GM20431 (cell line): ENCODE results near the gene DOLPP1.

ENCODE experiments used
- in situ Hi-C: fragments of 300-500 bp; cut with MseI, MboI; formaldehyde crosslinking; loops from one replicate; pipeline ENCODE4 v1.15.0; 2020; ENCODE audit warnings: low sequenced_read_pairs; ENCODE audit not compliant: unreplicated experiment

The DOLPP1 gene

DNA sequence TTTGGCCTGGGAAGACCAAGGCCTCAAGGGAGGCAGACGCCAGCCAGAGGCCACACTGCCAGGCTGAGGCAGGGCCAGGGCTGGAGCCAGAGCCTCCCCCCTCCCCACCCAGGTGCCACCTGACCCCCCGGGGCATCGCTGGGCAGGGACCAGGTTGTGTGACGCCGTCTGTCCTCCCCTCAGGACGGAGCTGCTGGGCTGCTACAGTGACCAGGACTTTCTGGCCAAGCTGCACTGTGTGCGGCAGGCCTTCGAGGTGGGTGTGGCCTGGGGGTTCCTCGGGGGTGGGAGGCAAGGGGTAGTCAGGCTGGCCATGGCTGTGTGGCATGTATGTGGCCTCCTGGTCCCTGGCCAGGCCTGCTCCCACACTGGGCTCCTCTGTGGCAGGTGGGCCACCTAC lies 17.9 kb upstream of the DOLPP1 start:
- in situ Hi-C loops, result no loop called here

DNA sequence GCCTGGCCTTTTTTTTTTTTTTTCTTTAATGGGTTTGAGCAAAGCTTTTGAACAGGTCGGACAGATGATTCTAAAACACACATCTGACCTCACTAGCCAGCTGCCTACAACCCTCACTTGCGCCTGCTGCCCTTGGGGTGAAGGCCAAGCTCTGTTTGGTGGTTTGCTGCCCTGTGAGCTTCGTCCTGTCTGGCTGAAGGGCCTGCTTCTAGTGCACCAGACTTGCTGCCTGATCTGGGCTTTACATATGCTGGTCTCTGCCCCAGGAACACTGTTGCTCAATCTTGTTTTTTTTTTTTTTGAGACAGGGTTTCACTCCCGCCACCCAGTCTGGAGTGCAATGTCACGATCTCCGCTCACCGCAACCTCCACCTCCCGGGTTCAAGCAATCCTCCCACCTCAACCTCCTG lies 16.4 kb upstream of the DOLPP1 start:
- in situ Hi-C loops, result no loop called here

DNA sequence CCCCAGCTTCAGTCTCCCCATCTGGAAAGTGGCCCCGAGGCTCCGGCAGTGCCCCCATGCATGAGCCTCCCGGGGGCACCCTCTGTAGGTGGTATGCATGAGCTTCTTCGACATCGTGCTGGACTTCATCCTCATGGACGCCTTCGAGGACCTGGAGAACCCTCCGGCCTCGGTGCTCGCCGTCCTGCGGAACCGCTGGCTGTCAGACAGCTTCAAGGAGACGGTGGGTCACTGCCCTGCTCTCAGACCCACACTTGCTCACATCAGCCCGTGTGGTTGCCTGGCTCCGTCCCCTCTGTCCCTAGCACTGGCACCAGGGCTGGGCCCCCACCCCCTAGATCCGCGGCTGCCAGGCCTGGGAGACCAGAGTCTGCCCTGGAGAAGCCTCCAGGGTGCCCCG lies 12.8 kb upstream of the DOLPP1 start:
- in situ Hi-C loops, result no loop called here

DNA sequence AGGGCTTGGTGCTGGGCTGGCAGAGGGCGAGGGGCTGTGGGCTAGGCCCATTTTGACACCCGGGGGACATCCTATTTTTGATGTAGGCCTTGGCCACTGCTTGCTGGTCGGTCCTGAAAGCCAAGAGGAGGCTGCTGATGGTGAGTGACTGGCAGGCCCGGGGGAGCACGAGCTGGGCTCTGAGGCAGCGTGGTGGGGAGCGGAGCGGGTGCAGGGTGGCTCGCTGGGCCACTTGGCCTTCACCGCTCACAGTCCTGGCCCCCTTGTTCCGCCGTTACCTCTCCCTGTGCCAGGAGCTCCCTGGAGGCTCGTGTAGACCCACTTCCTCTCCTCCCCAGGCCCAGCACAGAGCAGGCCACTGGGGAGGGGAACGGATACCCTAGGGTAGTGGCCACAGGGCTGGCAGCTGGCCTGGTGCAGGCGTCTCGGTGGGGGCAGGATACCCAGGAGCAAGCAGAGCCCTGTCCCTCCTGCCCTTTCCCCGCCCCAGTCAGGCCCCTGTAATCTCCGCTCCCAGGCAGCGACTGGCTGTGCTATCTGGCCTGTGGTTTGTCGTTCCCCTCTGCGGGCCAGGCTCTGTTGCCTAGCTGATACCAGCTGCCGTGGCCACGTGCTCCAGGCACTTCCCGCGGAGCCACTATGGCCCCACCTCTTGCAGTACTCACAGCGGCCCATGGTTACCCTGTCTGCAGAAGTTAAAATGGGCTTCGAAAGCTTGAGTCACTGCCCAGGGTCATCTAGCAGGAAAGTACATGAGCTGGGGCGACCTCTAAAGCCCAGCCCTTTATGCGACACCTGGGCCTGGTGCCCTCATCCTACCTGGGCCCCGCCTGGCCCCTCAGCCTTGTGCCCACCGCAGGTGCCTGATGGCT lies 11.7 kb upstream of the DOLPP1 start:
- in situ Hi-C loops, result no loop called here

DNA sequence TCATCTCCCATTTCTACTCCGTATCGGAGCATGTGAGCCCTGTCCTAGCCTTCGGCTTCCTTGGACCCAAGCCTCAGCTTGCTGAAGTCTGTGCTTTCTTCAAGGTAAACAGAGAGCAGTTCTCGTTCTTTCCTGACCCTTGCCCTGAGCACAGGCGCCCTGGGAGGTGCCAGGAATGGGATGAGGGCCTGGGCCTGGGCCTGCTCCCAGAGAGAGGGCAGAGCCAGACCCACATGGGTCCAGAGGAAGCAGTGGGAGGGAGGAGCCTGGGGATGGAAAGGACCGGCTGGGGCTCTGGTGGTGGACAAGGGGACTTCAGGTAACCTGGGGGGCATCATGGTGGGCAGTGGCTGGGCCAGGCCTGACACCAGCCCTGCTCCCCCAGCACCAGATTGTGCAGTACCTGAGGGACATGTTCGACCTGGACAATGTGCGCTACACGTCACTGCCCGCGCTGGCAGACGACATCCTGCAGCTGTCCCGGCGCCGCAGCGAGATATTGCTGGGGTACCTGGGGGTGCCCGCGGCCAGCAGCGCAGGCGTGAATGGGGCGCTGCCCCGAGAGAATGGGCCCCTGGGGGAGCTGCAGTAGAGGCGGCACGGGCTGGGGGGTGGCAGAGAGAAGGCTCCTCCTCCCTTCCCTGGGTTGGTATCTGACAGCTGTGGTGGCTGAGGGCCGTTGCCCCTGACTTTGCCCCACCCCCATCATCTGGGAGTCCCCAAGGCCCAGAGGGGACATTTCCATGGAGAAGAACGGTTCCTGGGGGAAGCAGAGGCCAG lies 10.9 kb upstream of the DOLPP1 start:
- in situ Hi-C loops, result no loop called here

DNA sequence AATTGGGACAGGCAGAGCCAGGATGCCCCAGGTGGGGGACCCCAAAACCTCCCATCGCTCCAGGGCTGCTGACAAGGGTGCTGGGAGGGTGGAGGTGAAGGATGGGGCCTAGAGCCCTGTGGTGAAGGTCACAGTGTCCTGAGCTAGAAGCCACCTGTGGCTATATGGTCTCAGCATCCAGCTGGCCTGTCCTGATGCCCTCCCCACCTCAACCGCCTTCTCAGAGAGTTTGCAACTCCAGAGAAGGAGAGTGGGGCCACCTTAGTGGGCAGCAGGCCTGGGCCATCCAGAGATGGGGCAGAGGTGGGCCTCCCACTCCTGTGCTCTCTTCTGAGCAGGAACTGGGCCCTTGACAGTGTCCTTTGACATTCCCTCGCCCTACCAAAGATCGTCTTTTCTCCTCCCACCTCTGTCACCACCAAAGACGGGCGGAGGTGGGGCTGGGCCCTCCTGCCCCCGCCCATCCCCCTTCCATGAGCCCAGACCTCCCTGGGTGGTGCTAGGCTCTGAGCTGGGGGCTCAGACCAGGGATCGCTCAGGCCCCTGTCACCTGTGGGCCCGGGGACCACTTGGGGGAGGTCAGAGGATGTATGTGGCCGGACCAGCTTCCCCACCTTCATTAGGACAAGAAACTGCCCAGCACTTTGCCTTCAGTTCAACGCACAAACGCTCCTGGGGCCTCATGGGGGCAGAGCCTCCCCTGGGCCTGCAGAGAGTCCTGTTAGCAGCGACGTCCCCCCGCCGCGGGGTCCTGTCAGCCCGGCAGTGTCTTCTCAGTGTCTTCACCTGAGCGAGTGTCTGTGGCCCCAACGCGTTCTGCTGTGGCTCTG lies 10.0 kb upstream of the DOLPP1 start:
- in situ Hi-C loops, result no loop called here

DNA sequence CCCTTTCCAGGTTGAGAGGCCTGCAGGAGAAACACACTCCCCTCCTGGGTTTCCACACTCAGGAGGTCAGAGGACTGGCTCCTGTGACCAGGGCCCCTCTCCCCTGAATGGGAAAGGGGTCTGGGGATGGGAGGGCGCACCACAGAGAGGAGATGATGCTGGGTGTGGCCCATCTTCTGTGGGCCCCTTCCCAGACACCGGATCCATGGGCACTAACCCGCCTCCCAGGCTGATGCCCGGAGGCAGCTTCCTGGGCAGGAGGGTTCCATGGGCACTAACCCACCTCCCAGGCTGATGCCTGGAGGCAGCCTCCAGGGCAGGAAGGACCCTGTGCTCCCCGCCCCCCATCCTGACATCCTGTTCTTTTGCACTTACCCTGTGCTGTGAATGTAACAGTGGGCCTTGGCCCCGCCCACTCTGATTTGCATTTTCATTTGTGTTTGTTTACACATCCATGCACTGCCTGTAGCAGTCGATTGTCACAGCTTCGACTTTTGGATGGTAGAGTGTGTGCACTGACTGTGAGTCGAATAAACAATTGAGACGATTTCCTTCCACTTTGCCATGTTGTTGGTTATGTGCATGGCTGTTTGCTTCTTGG lies 9.3 kb upstream of the DOLPP1 start:
- in situ Hi-C loops, result no loop called here

DNA sequence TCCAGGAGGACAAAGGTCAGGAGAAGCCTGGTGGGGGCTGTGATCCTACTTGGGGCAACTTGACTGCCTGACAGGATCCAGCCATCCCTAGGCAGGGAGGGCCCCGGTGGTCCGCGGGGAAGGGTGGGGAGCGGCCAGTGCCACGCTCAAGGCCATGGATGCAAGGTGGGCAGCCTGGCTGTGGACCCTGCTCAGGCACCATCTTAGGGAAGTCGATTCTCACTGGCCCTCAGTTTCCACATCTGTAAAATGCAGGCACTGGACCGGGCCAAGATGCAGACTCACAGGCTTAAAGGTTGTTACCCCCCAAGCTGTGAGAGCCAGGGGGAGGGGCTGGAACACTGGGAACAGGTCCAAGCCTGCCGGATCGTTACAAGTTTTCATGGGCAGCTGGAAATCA lies 8.7 kb upstream of the DOLPP1 start:
- in situ Hi-C loops, result no loop called here

DNA sequence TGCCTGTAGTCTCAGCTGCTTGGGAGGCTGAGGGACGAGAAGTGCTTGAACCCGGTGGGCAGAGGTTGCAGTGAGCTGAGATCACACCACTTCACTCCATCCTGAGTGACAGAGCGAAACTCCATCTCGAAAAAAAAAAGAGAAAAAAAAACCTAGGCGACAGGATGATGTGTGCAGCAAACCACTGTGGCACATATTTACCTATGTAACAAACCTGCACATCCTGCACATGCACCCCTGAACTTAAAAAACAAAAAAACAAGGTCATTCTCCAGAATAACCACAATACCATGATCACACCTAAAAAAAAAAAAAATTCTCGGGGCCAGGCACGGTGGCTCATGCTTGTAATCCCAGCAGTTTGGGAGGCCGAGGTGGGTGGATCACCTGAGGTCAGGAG lies 7.5 kb upstream of the DOLPP1 start:
- in situ Hi-C loops, result no loop called here

DNA sequence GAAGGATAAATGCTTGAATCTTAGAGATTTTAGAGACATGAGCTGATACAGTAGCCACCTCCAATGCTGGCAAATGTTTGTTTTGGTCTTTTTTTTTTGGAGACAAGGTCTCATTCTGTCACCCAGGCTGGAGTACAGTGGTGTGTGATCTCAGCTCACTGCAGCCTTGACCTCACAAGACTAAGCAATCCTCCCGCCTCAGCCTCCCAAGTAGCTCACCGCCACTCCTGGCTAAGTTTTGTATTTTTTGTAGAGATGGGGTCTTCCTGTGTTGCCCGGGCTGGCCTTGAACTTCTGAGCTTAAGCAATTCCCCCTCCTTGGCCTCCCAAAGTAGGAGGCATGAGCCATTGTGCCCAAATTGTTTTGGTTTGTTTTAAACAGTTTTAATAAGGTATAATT lies 6.8 kb upstream of the DOLPP1 start:
- in situ Hi-C loops, result no loop called here

DNA sequence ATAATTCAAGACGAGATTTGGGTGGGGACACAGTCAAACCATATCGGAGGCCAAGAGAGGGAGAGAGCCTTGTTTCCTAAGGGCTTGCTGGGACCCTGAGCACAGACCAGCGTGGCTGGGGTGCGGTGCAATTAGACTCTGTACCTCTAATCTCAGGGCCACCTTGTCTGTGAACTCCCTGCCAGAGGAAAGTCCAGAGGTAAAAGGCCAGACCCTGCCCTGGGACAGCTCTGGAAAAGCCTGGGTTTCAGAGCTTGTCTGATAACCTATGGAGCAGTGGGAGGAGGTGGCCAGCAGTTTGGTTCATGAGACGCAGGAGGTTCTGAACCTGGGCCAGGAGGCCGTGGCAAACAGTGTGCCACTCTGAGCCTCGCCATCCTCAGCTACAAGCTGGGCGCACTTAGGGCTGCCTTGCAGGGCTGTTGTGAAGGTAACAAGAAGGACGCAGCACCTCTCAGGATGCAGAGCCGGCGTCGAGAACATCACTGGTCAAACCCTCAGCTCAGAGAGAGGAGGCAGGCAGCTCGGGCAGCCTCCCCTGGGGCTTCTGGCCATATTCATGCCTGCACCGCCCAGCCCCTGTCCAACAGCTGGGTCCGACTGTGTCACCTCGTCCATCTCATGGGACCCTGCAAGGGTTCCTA lies 4.8 kb upstream of the DOLPP1 start:
- in situ Hi-C loops, result no loop called here

DNA sequence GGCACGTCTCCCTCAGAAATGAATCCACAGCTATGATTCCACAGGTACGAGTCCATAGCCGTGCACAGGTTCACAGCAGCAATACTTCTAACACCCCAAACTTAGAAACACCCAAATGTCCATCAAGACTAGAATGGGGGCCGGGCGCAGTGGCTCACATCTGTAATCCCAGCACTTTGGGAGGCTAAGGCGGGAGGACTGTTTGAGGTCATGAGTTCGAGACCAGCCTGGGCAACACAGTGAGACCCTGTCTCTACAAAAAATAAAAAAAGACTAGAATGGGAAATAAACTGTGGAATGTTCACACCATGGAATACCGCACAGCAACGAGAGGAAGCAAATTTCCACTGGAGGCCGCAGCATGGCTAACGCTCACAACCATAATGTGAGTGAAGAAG lies 4.3 kb upstream of the DOLPP1 start:
- in situ Hi-C loops, result no loop called here

DNA sequence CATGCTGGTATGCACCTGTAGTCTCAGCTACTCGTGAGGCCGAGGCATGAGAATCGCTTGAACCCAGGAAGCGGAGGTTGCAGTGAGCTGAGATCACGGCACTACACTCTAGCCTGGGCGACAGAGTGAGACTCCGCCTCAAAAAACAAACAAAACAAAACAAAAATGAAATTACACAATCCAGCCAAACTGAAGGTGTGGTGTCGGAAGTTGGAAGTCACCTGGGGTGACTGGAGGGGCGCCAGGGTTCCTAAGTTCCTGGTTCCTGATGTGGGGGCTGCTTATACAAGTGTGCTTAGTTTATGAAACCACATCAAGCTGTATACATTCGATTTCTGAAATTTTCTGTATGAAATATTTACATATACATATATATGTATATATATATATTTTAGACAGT lies 3.7 kb upstream of the DOLPP1 start:
- in situ Hi-C loops, result no loop called here

DNA sequence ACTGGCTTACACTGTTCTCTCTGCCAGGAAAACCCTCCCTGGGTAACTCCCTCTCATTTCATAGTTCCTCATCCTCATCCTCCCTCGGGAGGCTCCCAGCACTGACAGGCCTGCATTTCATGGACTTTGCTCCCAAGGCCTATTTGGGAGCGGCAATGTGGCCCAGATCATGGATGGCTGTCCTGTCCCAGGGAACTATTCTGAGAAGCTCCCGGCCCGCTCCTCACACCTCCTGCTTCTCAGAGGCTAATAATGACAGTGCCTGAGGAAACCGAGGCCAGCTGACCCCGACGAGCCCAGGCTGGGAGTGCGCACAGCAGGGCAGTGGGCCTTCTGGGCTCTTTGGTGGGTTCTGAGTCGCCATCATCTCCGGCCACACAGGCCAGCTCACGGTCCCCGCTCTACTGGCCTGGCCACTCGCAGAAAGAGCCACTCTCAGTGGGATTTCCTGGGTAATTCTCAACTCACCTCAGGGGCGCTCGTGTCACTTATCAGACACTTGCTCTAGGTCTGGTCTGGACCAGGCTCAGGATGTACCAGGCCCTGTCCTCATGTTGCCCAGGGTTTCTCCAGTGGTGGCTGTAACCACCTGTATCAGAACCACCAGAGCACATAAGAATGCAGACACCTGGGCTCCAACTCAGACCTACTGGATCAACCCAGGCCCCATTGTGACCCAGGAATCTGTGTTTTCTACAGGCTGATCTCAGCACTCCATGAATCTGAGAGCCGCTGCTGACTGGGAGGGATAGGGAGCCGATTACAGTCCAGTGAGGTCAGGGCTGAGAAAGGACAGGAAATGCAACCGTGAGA lies 2.0 kb upstream of the DOLPP1 start:
- in situ Hi-C loops, result no loop called here

DNA sequence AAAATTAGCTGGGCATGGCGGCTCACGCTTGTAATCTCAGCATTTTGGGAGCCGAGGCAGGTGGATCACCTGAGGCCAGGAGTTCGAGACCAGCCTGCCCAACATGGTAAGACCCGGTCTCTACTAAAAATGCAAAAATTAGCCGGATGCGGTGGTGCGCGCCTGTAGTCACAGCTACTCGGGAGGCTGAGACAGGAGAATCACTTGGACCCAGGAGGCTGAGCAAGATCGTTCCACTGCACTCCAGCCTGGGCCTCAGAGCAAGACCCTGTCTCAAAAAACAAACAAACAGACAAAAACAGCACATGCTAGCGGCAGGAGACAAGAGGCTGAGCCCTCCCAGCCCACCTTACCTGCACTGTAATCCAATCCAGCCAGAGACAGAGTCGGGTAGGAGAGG lies 1.1 kb upstream of the DOLPP1 start:
- in situ Hi-C loops, result no loop called here

DNA sequence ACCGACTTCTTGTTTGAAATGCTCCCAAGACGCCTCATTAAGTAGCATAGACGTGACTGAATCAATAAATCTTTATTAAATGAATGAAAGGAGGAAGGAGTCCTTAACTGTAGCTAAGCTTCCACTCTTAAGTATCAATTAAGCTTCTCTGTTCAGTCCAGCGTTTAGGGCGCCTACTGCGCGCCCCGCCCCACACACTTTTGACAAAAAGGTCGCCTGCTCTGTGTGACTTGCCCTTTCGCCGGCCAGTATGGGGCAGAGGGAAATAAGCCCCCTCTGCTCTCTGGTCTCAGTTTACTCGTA lies 662 bp upstream of the DOLPP1 start:
- in situ Hi-C loops, result no loop called here

DNA sequence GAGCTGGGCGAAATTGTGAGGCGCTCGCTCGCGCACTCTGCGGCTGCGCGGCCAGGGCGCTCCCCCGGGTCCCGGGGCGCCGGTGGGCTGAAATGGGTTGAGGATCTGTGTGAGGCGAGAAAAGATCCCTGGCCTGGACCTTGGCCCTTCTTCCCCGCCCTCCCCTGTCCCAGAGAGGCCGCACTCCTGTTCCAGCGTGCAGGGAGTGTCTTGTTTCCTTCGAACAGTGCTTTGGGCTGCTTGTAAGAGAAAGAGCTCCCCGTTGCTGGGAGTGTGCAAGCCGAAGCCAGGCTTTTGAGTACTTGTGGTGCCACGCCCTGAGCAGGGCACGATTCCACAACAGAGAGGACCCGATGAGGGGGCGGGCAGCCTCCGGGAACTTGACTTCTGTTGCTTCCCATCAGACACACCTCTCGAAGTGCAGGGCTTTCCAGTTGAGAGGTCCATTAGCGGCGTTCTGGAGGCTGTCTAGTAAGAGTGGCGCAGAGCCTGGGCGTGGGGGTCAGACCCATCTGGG lies 535 bp downstream of the DOLPP1 start:
- in situ Hi-C loops, result no loop called here

DNA sequence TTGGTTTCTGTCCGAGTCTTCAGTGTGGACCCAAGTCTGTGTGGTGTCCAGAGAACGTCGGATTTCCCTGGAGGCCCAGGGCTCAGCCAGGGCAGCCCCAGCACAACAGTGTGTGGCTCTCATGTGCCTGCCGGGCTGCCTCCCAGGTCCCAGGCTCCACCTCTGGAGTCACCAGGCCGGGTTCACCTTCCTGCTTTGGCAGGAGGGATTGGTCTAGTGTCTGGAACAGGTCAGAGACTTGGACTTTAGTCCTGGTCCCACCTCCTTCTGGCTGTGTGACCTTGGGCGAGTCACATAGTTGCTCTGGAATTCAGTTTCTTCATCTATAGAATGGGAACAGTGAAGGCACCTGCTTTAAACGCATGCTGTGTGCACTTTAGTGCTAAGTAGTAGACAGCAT lies 3.2 kb downstream of the DOLPP1 start:
- in situ Hi-C loops, result no loop called here

DNA sequence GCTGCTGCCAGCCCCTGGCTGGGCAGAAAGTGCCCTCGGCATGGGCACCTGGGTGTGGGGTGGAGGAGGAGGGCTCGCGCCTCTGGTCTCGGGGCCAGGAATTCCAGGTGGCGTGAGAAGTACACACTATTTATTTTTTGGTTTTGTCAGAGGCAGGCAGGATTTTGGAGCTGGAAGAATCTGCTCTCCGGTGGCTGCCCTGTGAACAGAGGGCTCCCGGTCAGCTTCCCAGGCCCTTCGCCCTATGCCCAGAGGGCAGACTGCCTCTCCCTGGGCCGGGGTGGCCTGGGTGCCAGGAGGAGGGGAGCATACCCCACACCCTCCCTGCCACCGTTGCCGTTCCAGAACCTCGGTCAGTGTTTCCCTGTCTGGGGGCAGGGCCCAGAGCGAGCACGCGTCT lies 8.3 kb downstream of the DOLPP1 start:
- in situ Hi-C loops, result no loop called here
